22Rv1 (cell line): ENCODE measurements around the gene SMYD3.

Experiments
- H3K27ac ChIP-seq: fragments of 450-650 bp; 2 replicates; pipeline ENCODE4 v1.5.1; 2017
- CTCF ChIP-seq: fragments of 450-650 bp; IDR thresholded peaks from 2 replicates; pipeline ENCODE4 v1.5.1; 2017; ENCODE audit warnings: mild to moderate bottlenecking
- ZFX ChIP-seq: fragments of 450-650 bp; IDR thresholded peaks from 2 replicates; pipeline ENCODE4 v1.6.1; 2017; ENCODE audit warnings: antibody characterized with exemption, borderline replicate concordance

The SMYD3 gene

GRCh38 chr1:246215510-246215903 is 291.6 kb downstream of the SMYD3 start:
- TF ChIP-seq CTCF (no peak), ZFX (no peak)
- H3K27ac ChIP-seq, result no peak overlapping the region

- no peak for TF ChIP-seq CTCF
- no peak for TF ChIP-seq ZFX
- no peak overlapping the region for H3K27ac ChIP-seq
These were observed 292.2 kb downstream of the SMYD3 start for GRCh38 chr1:246214708-246215509.

GRCh38 chr1:246213947-246214346 is 293.1 kb downstream of the SMYD3 start:
- no peak overlapping the region for H3K27ac ChIP-seq
- TF ChIP-seq ZFX, result no peak
- no peak for TF ChIP-seq CTCF

GRCh38 chr1:246213502-246213901 is 293.6 kb downstream of the SMYD3 start:
- TF ChIP-seq ZFX (no peak), CTCF (no peak)
- no peak overlapping the region for H3K27ac ChIP-seq

GRCh38 chr1:246213036-246213435 is 294.0 kb downstream of the SMYD3 start:
- no peak for TF ChIP-seq ZFX
- TF ChIP-seq CTCF, result no peak
- no peak overlapping the region for H3K27ac ChIP-seq

GRCh38 chr1:246212013-246212412 is 295.1 kb downstream of the SMYD3 start:
- TF ChIP-seq CTCF (no peak), ZFX (no peak)
- H3K27ac ChIP-seq, result no peak overlapping the region

- H3K27ac ChIP-seq, result no peak overlapping the region
- TF ChIP-seq CTCF (no peak), ZFX (no peak)
These were observed 296.3 kb downstream of the SMYD3 start for GRCh38 chr1:246210756-246211155.
